IMR-90 (cell line): ENCODE data around the gene CEBPE.

Source experiments
- CTCF ChIP-seq: conservative IDR thresholded peaks from 2 replicates; pipeline ENCODE4 v1.5.1; 2012; ENCODE audit warnings: mild to moderate bottlenecking, low read depth, low read length, improper control_type of control experiment
- POLR2A ChIP-seq: IDR thresholded peaks from 2 replicates; pipeline ENCODE4 v1.6.1; 2012; ENCODE audit warnings: mild to moderate bottlenecking, low read depth, low read length
- RAD21 ChIP-seq: IDR thresholded peaks from 2 replicates; pipeline ENCODE4 v1.6.1; 2012; ENCODE audit warnings: low read length, improper control_type of control experiment

- TF ChIP-seq CTCF (no peak), RAD21 (no peak), POLR2A (no peak)
These were observed 17.6 kb upstream of the CEBPE start for GRCh38 chr14:23136566-23137133.
